PC-9 (cell line): Measurements from ENCODE around the gene FMC1. TPM values are rescaled to one million over a fixed set of nuclear protein-coding genes. Genes with fewer than 3 reads are reported as not detected.
A peak's percentile ranks its signal among the peaks of the same experiment; 100 is the strongest.

Experiments used
- Bru-seq: library from RNA; stranded (reverse); fragments of 400-500 nt; gene quantifications from one replicate; lab custom pipeline; 2021; lab: Mats Ljungman, UMichigan
- BruChase-seq, 2 experiments: library from RNA; stranded (reverse); fragments of 400-500 nt; gene quantifications; one replicate each; lab custom pipeline; 2021; lab: Mats Ljungman, UMichigan
- BruUV-seq: library from RNA; stranded (reverse); fragments of 400-500 nt; replicated peaks from 2 replicates; lab custom pipeline; 2021; lab: Mats Ljungman, UMichigan
- CTCF ChIA-PET: fragments of 300-600 bp; sonication (Branson Sonifier 250); formaldehyde crosslinking; loops from one replicate; lab custom pipeline; 2022; ENCODE audit warnings: antibody characterized with exemption; lab: Charles Lee
- POLR2A ChIA-PET: fragments of 300-600 bp; sonication (Branson Sonifier 250); formaldehyde crosslinking; loops from one replicate; lab custom pipeline; 2022; ENCODE audit warnings: antibody characterized with exemption; ENCODE audit not compliant: unreplicated experiment; lab: Charles Lee
- DNase-seq, 2 experiments: peaks; one replicate each; pipeline versions ENCODE4 v3.0.0 to v3.0.0-alpha.2; 2015 to 2022; ENCODE audit warnings: mixed read lengths in 1 of 2
- H2AFZ ChIP-seq: fragments of 200-600 bp; sonication (generic); 2 replicates; pipeline ENCODE4 v1.8.1; 2017; ENCODE audit warnings: antibody characterized with exemption
- H3F3A ChIP-seq: fragments of 200-600 bp; sonication (generic); 2 replicates; pipeline ENCODE4 v1.8.1; 2017; ENCODE audit warnings: antibody characterized with exemption, mild to moderate bottlenecking, low read depth; ENCODE audit not compliant: insufficient read depth
- H3K27ac ChIP-seq: fragments of 200-600 bp; sonication (generic); 2 replicates; pipeline ENCODE4 v1.6.1; 2016; ENCODE audit warnings: mixed run types
- H3K27me3 ChIP-seq: fragments of 200-600 bp; sonication (generic); 2 replicates; pipeline ENCODE4 v1.6.1; 2016; ENCODE audit warnings: low read depth, mixed run types; ENCODE audit not compliant: insufficient read depth
- H3K36me3 ChIP-seq: fragments of 200-600 bp; sonication (generic); 2 replicates; pipeline ENCODE4 v1.6.1; 2016; ENCODE audit warnings: low read depth, mixed run types
- H3K4me1 ChIP-seq: fragments of 200-600 bp; sonication (generic); replicated peaks from 2 replicates; pipeline ENCODE4 v1.6.1; 2016; ENCODE audit warnings: mixed run types; ENCODE audit not compliant: insufficient read depth
- H3K4me2 ChIP-seq: fragments of 200-600 bp; sonication (generic); 2 replicates; pipeline ENCODE4 v1.6.1; 2017; ENCODE audit warnings: mixed run types
- H3K4me3 ChIP-seq: fragments of 200-600 bp; sonication (generic); 2 replicates; pipeline ENCODE4 v1.6.1; 2016; ENCODE audit warnings: mixed run types
- H3K79me2 ChIP-seq: fragments of 200-600 bp; sonication (generic); 2 replicates; pipeline ENCODE4 v1.6.1; 2017; ENCODE audit warnings: low read depth, mixed run types
- H3K9me2 ChIP-seq: fragments of 200-600 bp; sonication (generic); 2 replicates; pipeline ENCODE4 v1.8.1; 2017; ENCODE audit warnings: mild to moderate bottlenecking; ENCODE audit not compliant: insufficient read depth
- H3K9me3 ChIP-seq: fragments of 200-600 bp; sonication (generic); 2 replicates; pipeline ENCODE4 v1.8.1; 2016; ENCODE audit warnings: low read depth; ENCODE audit not compliant: insufficient read depth
- H4K20me1 ChIP-seq: fragments of 200-600 bp; sonication (generic); 2 replicates; pipeline ENCODE4 v1.8.1; 2017; ENCODE audit not compliant: insufficient read depth
- EZH2 ChIP-seq: fragments of 200-600 bp; sonication (generic); IDR thresholded peaks from 2 replicates; pipeline ENCODE4 v1.8.0; 2017; ENCODE audit warnings: antibody characterized with exemption, low read depth
- intact Hi-C: fragments of 100-400 bp; cut with micrococcal nuclease; formaldehyde crosslinking; loops from one replicate; pipeline ENCODE4 v1.10.0; 2022; ENCODE audit not compliant: unreplicated experiment
- long read RNA-seq: library from polyadenylated mRNA; stranded (forward); transcript quantifications from one replicate; pipeline ENCODE4 v2.0.0, GENCODE V29; 2022
- total RNA-seq: library from RNA; stranded (reverse); gene quantifications from 2 replicates; pipeline ENCODE4 v1.2.3, GENCODE V29; 2021
- TF ChIP-seq, protein P1 (sequence below): fragments of 200-600 bp; sonication (generic); conservative IDR thresholded peaks from 2 replicates; pipeline ENCODE4 v1.6.1; 2017; ENCODE audit warnings: mixed run types, antibody characterized with exemption, mild to moderate bottlenecking, moderate library complexity

Gene FMC1, protein sequence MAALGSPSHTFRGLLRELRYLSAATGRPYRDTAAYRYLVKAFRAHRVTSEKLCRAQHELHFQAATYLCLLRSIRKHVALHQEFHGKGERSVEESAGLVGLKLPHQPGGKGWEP
- total RNA-seq (12.5 and 15.1 TPM in 2 replicates), Bru-seq, nascent RNA (percentile 70 among the genes with signal in this experiment), BruChase-seq, experiment 1, labeled RNA remaining after a 2-hour chase (percentile 57 among the genes with signal in this experiment), BruChase-seq, experiment 2, labeled RNA remaining after a 6-hour chase (percentile 69 among the genes with signal in this experiment)
- long read RNA-seq, transcript FMC1-201 (2 exons, 1,210 nt) = major isoform, 61 of 61 reads
- long read RNA-seq, partial matches to known transcripts = 0 of 61 reads
- long read RNA-seq, other reads (novel, unspliced or antisense) = 0 of 61 reads

DNA sequence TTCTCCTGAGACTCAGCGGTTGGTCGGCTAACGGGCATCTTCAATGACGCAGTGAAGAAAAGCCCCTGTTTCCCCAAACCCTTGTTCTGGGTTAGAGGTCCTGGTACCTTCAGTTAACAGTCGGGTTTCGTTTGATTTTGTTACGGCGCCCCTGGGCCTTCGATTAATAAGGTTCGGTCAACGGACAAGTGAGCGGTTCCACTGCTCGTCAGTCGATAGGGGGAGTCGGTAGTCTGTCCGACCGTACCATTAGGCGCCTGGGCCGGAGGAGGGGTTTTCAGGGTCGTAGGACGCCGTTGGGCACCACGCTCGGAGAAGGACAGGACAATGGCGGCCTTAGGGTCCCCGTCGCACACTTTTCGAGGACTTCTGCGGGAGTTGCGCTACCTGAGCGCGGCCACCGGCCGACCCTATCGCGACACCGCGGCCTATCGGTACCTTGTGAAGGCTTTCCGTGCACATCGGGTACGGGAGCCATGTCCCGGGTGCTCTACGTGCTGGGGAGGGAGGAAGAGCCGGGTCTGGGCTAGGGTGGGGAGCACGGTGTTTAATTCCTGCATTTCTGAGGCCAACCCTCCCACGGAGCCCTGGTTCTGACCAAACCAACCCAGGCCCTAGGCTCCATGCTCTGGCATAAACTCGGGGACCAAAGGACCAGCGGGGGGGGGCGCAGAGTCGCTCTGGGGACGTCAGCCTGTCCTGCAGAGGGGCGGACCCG lies at the start of gene FMC1:
Gene FMC1, plus strand, starts transcription at position 280 of the 718 bp plus-strand sequence. Its CDS starts 48 bp downstream, at position 328.
- 0 out of 2 replicates have a peak, but pooled peaks cover 4% of the 10 kb centered on the region for H3K9me3 ChIP-seq
- peak within 1 kb of the TSS; percentile 80 for H3K4me3 ChIP-seq
- TF ChIP-seq EZH2 = no peak
- TF ChIP-seq, protein P1, sequence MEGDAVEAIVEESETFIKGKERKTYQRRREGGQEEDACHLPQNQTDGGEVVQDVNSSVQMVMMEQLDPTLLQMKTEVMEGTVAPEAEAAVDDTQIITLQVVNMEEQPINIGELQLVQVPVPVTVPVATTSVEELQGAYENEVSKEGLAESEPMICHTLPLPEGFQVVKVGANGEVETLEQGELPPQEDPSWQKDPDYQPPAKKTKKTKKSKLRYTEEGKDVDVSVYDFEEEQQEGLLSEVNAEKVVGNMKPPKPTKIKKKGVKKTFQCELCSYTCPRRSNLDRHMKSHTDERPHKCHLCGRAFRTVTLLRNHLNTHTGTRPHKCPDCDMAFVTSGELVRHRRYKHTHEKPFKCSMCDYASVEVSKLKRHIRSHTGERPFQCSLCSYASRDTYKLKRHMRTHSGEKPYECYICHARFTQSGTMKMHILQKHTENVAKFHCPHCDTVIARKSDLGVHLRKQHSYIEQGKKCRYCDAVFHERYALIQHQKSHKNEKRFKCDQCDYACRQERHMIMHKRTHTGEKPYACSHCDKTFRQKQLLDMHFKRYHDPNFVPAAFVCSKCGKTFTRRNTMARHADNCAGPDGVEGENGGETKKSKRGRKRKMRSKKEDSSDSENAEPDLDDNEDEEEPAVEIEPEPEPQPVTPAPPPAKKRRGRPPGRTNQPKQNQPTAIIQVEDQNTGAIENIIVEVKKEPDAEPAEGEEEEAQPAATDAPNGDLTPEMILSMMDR = peak; percentile 63
- no peaks in the 10 kb centered on the region for H4K20me1 ChIP-seq
- BruUV-seq = TSS peak; percentile 78
- H3K9me2 ChIP-seq = no peaks in the 10 kb centered on the region
- peak within 1 kb of the TSS; percentile 93 for H3K27ac ChIP-seq
- intact Hi-C loops = loop anchor here (1.0 to 10.0 kb wide), 5 partner anchors 18 to 588 kb away; partner anchors contain the start of gene LUC7L2
- peaks cover 28% of the 10 kb centered on the region for H3K79me2 ChIP-seq
- CTCF ChIA-PET = no interaction called here
- 0 out of 2 replicates have a peak, but pooled peaks cover 4% of the 10 kb centered on the region for H3K36me3 ChIP-seq
- peaks cover 10% of the 10 kb centered on the region; the same call in 1 of the 2 replicates for H3K4me1 ChIP-seq
- peak; percentile 83 to 87 for DNase-seq
- no peaks in the 10 kb centered on the region for H3K27me3 ChIP-seq
- H3F3A ChIP-seq = peaks cover 22% of the 10 kb centered on the region
- H3K4me2 ChIP-seq = peak within 1 kb of the TSS; percentile 91
- POLR2A ChIA-PET = interaction anchor here (0.5 kb wide), 1 partner anchor 19 kb away, joined by 3 read pairs; the partner anchor contains the start of gene LUC7L2
- peak within 1 kb of the TSS; percentile 98 for H2AFZ ChIP-seq

DNA sequence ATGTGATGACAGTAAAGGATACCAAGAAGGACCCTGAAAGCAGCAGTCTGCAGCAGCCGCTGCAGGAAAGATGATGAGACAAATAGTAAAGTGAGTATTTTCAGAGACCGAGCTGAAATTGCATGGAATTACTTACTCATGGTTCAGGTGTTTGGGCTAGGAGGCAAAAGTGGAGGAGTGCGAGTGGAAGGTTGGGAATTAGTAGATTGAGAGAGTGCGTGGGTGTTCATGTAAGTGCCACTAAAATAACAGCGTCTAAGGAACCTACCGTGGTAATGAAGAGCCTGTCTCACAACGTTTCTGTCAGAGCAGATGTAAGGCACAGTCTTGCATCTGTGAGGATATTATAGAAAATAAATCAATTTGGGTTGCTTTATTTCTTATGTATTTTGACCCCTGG lies 48.3 kb upstream of the FMC1 start:
- POLR2A ChIA-PET = interaction anchor here (0.7 kb wide), 1 partner anchor 21 kb away, joined by 4 read pairs; no protein-coding TSS in a partner anchor
- no peaks in the 10 kb centered on the region for H3K27me3 ChIP-seq
- no peak overlapping the region for H3K4me2 ChIP-seq
- intact Hi-C loops = loop anchor here (5.0 kb wide), 1 partner anchor 36 kb away; no protein-coding TSS in a partner anchor
- no peak for DNase-seq
- no peaks in the 10 kb centered on the region for H3K9me2 ChIP-seq
- no peak overlapping the region for H2AFZ ChIP-seq
- no peak for TF ChIP-seq EZH2
- TF ChIP-seq, protein P1 = no peak
- BruUV-seq = no TSS peak
- no peaks in the 10 kb centered on the region for H3K4me1 ChIP-seq
- H3F3A ChIP-seq = peaks cover 3% of the 10 kb centered on the region
- no peak overlapping the region for H3K27ac ChIP-seq
- no peak overlapping the region for H3K4me3 ChIP-seq
- no peaks in the 10 kb centered on the region for H4K20me1 ChIP-seq
- H3K9me3 ChIP-seq = no peaks in the 10 kb centered on the region
- CTCF ChIA-PET = no interaction called here
- no peaks in the 10 kb centered on the region for H3K36me3 ChIP-seq
- H3K79me2 ChIP-seq = no peaks in the 10 kb centered on the region

DNA sequence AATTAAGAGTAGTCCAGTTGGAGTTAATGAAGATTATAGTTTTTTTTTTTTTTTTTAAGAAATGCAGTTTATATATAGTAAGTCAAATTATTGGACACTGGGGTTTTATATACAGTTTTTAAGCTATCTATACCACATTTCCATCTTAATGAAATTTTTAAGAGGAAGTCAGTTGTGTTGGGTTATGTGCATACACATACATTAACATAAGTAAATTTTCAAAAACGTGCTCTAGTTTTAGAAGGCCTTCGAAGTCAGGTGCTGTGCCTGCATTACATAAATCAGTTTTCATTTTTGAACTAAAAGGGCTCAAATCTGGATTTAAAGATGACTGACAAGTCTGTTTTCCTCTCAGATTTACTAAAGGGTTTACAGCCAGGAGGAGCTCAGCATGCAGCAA lies 47.6 kb upstream of the FMC1 start:
- intact Hi-C loops = loop anchor here (5.0 kb wide), 1 partner anchor 36 kb away; no protein-coding TSS in a partner anchor
- Histone ChIP-seq H3K9me2 (no peaks in the 10 kb centered on the region), H3K4me3 (no peak overlapping the region), H4K20me1 (no peaks in the 10 kb centered on the region), H2AFZ (no peak overlapping the region), H3K4me1 (no peaks in the 10 kb centered on the region), H3K79me2 (no peaks in the 10 kb centered on the region), H3K27ac (no peak overlapping the region), H3K4me2 (no peak overlapping the region), H3K36me3 (no peaks in the 10 kb centered on the region), H3K27me3 (no peaks in the 10 kb centered on the region), H3F3A (peaks cover 3% of the 10 kb centered on the region), H3K9me3 (no peaks in the 10 kb centered on the region)
- POLR2A ChIA-PET = no interaction called here
- BruUV-seq = no TSS peak
- CTCF ChIA-PET = no interaction called here
- no peak for TF ChIP-seq EZH2
- TF ChIP-seq, protein P1 = no peak
- DNase-seq = no peak
